T-helper 17 cell (primary cell): Measurements from ENCODE around the gene PDCD6IP. TPM values are rescaled to one million over a fixed set of nuclear protein-coding genes. Genes with fewer than 3 reads are reported as not detected.

Source experiments
- ATAC-seq: fragments of 150-1000 bp; cut with Tn5 transposase; 2 replicates; pipeline ENCODE4 v1.10.0; 2021; ENCODE audit warnings: mild to moderate bottlenecking, moderate library complexity
- DNase-seq, 3 donors: peaks; one replicate each; pipeline versions ENCODE4 v3.0.0 to v3.0.0-alpha.2; 2020 to 2021
- H3K9me3 ChIP-seq: one replicate; pipeline ENCODE4 v1.7.0; 2013; ENCODE audit warnings: low read length, mild to moderate bottlenecking; ENCODE audit not compliant: control insufficient read depth, poor library complexity, severe bottlenecking
- H3K27ac Mint-ChIP-seq: one replicate; pipeline ENCODE4 v1.8.0; 2022; ENCODE audit warnings: mild to moderate bottlenecking, moderate library complexity, mixed read lengths
- H3K27me3 Mint-ChIP-seq: one replicate; pipeline ENCODE4 v1.8.0; 2022; ENCODE audit warnings: mixed read lengths
- H3K36me3 Mint-ChIP-seq: one replicate; pipeline ENCODE4 v1.8.0; 2022; ENCODE audit warnings: low read depth, mixed read lengths
- H3K4me1 Mint-ChIP-seq: one replicate; pipeline ENCODE4 v1.8.0; 2022; ENCODE audit warnings: mild to moderate bottlenecking, mixed read lengths
- H3K4me3 Mint-ChIP-seq: one replicate; pipeline ENCODE4 v1.8.0; 2022; ENCODE audit warnings: mild to moderate bottlenecking, moderate library complexity, mixed read lengths
- total RNA-seq, 4 donors: library from RNA in 2 of 4; stranded (reverse) in 2 of 4; gene quantifications; one replicate each; pipeline ENCODE4 v1.2.3 and lab custom pipeline; 2022 to 2026

PDCD6IP gene
- total RNA-seq, 2 donors from 2014 or later = 149 to 156 TPM

GRCh38 chr3:33897306-33897705, 98.9 kb downstream of the PDCD6IP start:
- Mint-ChIP-seq H3K36me3 (no peaks in the 10 kb centered on the region), H3K27me3 (peaks cover 8% of the 10 kb centered on the region), H3K4me3 (no peak overlapping the region), H3K4me1 (no peaks in the 10 kb centered on the region), H3K27ac (no peak overlapping the region)
- ATAC-seq = no peak
- H3K9me3 ChIP-seq = no peaks in the 10 kb centered on the region
- DNase-seq = no peak

DNA sequence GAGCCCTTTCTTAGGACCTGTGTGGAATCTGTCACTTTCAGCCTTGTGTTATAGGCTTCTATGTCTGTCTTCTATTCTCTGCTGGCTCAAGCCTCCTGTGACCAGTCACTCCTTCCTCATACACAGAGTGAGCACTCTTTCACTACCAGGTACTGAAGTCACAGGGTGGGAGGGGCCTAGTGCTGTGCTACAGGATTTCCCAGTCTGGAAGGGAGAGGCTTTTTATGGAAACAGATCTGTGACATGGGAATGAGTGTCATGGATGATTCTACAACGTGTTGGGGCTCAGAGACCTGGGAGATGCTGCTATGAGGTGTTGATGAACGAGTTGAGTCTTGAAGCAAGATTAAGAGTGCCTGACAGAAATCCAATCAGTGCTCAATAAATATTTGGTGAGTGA, 100.5 kb downstream of the PDCD6IP start:
- Mint-ChIP-seq H3K36me3 (no peaks in the 10 kb centered on the region), H3K27me3 (peaks cover 14% of the 10 kb centered on the region), H3K4me1 (no peaks in the 10 kb centered on the region), H3K4me3 (no peak overlapping the region), H3K27ac (no peak overlapping the region)
- H3K9me3 ChIP-seq = no peaks in the 10 kb centered on the region
- no peak for ATAC-seq
- no peak for DNase-seq

DNA sequence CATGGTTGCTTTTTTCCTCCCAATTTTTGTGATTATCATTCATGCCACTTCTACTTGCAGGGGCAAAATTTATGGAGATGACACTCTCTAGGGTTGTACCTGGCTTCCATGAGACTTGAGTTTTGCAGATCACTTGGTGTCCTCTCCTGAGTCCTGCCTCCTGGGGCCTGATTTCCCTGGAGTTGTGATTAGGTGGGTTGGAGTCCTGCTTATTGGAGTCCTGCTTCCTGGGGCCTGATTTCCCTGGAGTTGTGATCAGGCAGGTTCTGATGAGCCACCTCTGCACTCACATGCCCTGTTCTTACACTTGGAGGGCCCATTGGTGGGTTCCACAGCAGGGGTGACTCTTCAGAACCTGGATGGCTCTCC, 102.0 kb downstream of the PDCD6IP start:
- H3K9me3 ChIP-seq = no peaks in the 10 kb centered on the region
- H3K4me1 Mint-ChIP-seq = no peaks in the 10 kb centered on the region
- peaks cover 14% of the 10 kb centered on the region for H3K27me3 Mint-ChIP-seq
- ATAC-seq (no peak), DNase-seq (no peak)
- H3K36me3 Mint-ChIP-seq = no peaks in the 10 kb centered on the region
- no peak overlapping the region for H3K27ac Mint-ChIP-seq
- no peak overlapping the region for H3K4me3 Mint-ChIP-seq

GRCh38 chr3:33900809-33901505, 102.5 kb downstream of the PDCD6IP start:
- Mint-ChIP-seq H3K36me3 (no peaks in the 10 kb centered on the region), H3K4me3 (no peak overlapping the region), H3K27me3 (peaks cover 14% of the 10 kb centered on the region), H3K4me1 (no peaks in the 10 kb centered on the region), H3K27ac (no peak overlapping the region)
- H3K9me3 ChIP-seq = no peaks in the 10 kb centered on the region
- ATAC-seq = no peak
- no peak for DNase-seq

DNA sequence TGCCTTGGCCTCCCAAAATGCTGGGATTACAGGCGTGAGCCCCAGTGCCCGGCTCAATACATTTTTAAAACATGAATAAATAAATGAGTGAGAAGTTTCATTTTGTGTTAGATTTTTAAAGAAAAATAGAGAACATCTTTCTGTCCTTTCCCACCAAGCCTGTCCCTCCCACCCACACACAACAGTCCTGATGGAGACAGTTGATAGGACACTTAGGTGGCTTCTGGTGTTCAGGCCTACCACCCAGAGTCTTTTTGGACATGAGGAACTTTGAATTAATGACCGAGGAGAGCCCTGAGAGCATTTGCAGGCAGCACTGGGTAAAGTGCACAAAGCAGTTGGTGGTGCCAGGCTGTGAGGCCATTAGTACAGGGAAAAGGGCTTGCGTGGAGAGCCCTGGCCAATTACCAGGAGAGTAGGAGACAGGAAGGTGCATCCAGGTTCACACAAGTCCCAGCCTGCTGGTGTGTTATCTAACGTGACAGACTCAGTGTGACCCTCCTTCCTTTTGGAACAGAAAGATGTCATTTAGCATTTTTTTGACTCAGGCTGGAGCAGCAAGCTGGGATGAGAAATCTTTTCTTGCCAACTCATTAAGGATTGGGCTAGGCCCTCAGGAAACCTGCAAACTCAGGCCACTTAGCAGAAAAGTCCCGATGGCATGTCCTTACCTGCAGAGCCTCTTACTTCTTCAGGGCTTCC, 103.6 kb downstream of the PDCD6IP start:
- no peak for ATAC-seq
- no peaks in the 10 kb centered on the region for H3K36me3 Mint-ChIP-seq
- H3K4me1 Mint-ChIP-seq = no peaks in the 10 kb centered on the region
- no peaks in the 10 kb centered on the region for H3K9me3 ChIP-seq
- no peak overlapping the region for H3K4me3 Mint-ChIP-seq
- no peak overlapping the region for H3K27ac Mint-ChIP-seq
- peaks cover 14% of the 10 kb centered on the region for H3K27me3 Mint-ChIP-seq
- no peak for DNase-seq

DNA sequence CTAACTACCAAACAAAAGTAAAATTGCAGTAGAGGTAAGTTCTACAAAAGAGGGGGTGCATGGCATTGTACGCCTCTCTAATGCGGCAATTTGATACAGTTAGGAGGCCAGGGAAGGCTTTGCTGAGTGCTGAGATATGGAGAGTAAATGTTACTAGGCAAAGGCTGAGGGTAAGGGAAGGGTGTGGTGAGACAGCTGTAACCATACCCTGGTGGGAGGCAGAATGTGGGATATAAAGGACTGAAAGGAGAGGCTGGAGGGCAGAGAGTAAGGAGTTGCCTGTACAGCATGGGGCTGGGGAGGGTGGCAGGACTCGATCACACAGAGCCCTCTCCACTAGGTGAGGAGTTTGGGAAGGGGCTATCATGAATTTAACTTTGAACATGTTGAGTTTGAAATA, 106.3 kb downstream of the PDCD6IP start:
- H3K9me3 ChIP-seq = no peaks in the 10 kb centered on the region
- no peak overlapping the region for H3K27ac Mint-ChIP-seq
- no peak overlapping the region for H3K4me3 Mint-ChIP-seq
- no peak for DNase-seq
- H3K4me1 Mint-ChIP-seq = no peaks in the 10 kb centered on the region
- ATAC-seq = no peak
- H3K36me3 Mint-ChIP-seq = no peaks in the 10 kb centered on the region
- peaks cover 8% of the 10 kb centered on the region for H3K27me3 Mint-ChIP-seq

DNA sequence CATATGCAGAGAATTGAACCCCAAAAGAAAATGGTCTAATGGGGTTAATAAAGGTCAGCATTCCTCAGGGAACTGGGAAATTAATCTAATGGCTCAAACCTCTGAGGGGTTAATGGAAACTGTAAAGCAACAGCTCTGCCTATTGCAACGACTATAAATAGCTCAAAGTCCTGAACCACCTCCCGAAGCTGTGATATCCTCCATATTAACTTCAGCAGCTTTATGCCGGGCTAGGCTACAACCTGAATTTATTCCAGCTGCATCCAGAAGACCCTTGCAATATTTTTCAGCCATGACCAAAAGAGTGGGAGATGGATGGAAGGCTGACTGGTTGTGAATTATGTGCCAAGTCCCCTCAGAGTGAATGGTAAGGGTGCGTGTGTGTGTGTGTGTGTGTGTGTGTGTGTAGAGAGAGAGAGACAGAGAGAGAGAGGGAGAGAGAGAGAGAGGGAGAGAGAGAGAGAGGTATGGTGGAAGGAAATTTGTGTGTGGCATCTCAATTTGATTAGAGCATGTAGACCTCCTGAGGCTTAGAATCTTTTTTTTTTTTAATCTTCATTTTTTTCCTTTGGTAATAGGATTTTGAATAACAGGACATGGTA, 109.9 kb downstream of the PDCD6IP start:
- DNase-seq (no peak), ATAC-seq (no peak)
- Mint-ChIP-seq H3K27ac (no peak overlapping the region), H3K27me3 (peaks cover 18% of the 10 kb centered on the region), H3K36me3 (no peaks in the 10 kb centered on the region), H3K4me1 (no peaks in the 10 kb centered on the region), H3K4me3 (no peak overlapping the region)
- H3K9me3 ChIP-seq = no peaks in the 10 kb centered on the region

GRCh38 chr3:33909547-33909946, 111.1 kb downstream of the PDCD6IP start:
- H3K27me3 Mint-ChIP-seq = peaks cover 18% of the 10 kb centered on the region
- no peaks in the 10 kb centered on the region for H3K36me3 Mint-ChIP-seq
- no peaks in the 10 kb centered on the region for H3K9me3 ChIP-seq
- DNase-seq (no peak), ATAC-seq (no peak)
- no peaks in the 10 kb centered on the region for H3K4me1 Mint-ChIP-seq
- no peak overlapping the region for H3K27ac Mint-ChIP-seq
- H3K4me3 Mint-ChIP-seq = no peak overlapping the region

DNA sequence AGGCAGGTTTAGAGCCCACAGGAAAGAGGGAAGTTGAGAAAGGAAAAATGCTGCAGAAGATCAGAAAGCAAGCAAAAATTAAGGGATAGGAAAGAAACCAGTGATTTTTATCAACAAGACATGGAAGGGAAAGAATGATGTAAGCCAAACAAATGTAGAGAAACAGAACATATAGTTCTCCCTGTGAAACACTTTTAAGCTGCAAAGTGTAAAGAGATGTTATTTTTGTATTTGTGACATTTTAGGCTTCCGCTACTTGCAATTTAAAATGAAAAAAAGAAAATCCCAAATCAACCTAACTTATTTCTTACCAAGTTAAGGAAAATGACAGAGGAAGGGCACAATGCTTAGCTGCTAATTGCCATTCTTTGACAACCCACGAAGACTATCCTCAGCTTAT, 111.6 kb downstream of the PDCD6IP start:
- peaks cover 22% of the 10 kb centered on the region for H3K27me3 Mint-ChIP-seq
- H3K9me3 ChIP-seq = no peaks in the 10 kb centered on the region
- H3K36me3 Mint-ChIP-seq = no peaks in the 10 kb centered on the region
- no peak overlapping the region for H3K4me3 Mint-ChIP-seq
- ATAC-seq (no peak), DNase-seq (no peak)
- no peak overlapping the region for H3K27ac Mint-ChIP-seq
- H3K4me1 Mint-ChIP-seq = no peaks in the 10 kb centered on the region

- Mint-ChIP-seq H3K27ac (no peak overlapping the region), H3K4me1 (no peaks in the 10 kb centered on the region), H3K36me3 (no peaks in the 10 kb centered on the region), H3K27me3 (peaks cover 36% of the 10 kb centered on the region), H3K4me3 (no peak overlapping the region)
- no peaks in the 10 kb centered on the region for H3K9me3 ChIP-seq
- ATAC-seq = no peak
- DNase-seq = no peak
Observed at GRCh38 chr3:33911525-33912322, 113.3 kb downstream of the PDCD6IP start.

DNA sequence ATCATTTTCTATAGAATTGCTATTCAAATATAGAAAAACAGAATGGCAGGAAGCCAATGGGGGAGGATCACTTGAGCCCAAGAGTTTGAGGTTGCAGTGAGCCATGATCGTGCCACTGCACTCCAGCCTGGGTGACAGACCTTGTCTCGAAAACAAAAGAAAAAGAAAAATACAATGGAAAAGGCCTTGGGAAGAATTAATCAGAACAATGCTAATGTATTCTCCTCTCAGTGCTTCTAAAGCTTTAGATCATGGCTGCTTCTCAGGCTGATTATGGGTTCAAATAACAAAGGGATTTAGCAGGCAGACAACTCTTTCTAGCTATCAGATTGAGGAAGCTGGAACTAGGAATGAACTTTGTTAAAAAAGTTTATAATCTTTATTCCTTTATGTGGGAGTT, 115.8 kb downstream of the PDCD6IP start:
- Mint-ChIP-seq H3K27ac (no peak overlapping the region), H3K27me3 (peaks cover 44% of the 10 kb centered on the region), H3K36me3 (no peaks in the 10 kb centered on the region), H3K4me1 (no peaks in the 10 kb centered on the region), H3K4me3 (no peak overlapping the region)
- DNase-seq (no peak), ATAC-seq (no peak)
- no peaks in the 10 kb centered on the region for H3K9me3 ChIP-seq

DNA sequence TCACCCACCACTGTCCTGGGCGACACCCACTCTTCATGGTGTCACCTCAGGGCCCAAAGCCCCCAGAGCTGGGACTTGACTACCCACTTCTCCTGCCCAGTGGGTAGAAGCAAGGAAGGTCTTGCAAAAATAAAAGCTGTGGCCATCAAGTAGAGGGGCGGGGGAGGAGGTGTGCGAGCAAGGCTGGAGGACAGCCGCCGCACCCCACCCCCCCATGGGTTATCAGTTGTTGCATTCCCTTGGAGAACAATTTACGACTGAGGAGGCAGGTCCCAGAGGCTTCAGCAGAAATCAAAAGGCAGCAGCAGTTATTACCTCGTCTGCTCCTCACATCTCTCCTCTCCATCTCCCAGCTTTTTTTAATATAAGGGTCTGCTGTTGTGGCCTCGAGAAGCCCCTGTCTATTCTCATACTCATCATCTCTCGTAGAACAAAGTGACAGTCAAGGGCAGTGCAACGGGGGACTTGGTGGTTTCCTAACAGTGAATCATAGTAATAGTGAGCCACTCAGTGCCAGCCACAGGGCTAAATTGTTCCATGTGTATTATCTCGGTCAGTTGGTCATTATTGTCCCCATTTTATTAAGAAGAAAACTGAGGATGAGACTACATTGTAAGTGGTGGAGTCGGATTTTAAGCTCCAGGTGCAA, 116.4 kb downstream of the PDCD6IP start:
- peaks cover 41% of the 10 kb centered on the region for H3K27me3 Mint-ChIP-seq
- no peak for DNase-seq
- H3K9me3 ChIP-seq = no peaks in the 10 kb centered on the region
- H3K36me3 Mint-ChIP-seq = no peaks in the 10 kb centered on the region
- H3K27ac Mint-ChIP-seq = no peak overlapping the region
- ATAC-seq = no peak
- H3K4me3 Mint-ChIP-seq = no peak overlapping the region
- no peaks in the 10 kb centered on the region for H3K4me1 Mint-ChIP-seq
